ENCODE data around the gene HOXB6.

The HOXB6 gene

DNA sequence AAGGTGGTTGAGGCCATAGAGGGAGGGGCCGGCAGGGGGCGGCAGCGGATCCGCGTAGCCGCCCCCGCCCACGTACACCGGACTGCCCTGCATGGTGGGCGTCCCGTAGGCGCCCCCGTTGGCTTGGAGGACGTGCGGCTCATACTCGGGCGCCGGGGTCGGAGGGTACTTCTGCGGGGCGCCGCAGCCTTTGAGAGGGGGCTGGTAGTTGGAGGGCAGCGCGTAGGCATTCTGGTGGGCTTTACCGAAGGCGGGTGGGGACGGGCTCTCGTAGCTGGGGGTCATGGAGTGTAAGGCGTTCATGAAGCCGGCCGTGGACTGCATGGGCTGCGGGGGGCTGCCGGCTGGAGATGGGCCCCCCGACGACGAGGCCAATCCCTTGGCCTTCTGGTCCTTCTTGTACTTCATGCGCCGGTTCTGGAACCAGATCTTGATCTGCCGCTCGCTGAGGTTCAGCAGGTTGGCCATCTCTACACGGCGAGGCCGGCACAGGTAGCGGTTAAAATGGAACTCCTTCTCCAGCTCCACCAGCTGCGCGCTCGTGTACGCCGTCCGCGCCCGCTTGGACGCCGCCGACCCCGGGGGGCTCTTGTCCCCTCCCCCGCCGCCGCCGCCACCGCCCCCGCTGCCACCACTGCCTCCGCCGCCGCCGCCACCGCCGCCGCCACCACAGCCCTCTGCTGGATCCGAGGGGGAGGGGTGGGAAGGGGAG is 54.1 kb downstream of the HOXB6 start:
- FAIRE-seq = no peak
- TF ChIP-seq, protein P1, sequence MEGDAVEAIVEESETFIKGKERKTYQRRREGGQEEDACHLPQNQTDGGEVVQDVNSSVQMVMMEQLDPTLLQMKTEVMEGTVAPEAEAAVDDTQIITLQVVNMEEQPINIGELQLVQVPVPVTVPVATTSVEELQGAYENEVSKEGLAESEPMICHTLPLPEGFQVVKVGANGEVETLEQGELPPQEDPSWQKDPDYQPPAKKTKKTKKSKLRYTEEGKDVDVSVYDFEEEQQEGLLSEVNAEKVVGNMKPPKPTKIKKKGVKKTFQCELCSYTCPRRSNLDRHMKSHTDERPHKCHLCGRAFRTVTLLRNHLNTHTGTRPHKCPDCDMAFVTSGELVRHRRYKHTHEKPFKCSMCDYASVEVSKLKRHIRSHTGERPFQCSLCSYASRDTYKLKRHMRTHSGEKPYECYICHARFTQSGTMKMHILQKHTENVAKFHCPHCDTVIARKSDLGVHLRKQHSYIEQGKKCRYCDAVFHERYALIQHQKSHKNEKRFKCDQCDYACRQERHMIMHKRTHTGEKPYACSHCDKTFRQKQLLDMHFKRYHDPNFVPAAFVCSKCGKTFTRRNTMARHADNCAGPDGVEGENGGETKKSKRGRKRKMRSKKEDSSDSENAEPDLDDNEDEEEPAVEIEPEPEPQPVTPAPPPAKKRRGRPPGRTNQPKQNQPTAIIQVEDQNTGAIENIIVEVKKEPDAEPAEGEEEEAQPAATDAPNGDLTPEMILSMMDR (IDR thresholded peaks at IDR 0.05; ENCODE audit: insufficient read depth, missing control alignments) = no peak
- no peak for DNase-seq (ENCODE audit: insufficient read length, low spot score)

DNA sequence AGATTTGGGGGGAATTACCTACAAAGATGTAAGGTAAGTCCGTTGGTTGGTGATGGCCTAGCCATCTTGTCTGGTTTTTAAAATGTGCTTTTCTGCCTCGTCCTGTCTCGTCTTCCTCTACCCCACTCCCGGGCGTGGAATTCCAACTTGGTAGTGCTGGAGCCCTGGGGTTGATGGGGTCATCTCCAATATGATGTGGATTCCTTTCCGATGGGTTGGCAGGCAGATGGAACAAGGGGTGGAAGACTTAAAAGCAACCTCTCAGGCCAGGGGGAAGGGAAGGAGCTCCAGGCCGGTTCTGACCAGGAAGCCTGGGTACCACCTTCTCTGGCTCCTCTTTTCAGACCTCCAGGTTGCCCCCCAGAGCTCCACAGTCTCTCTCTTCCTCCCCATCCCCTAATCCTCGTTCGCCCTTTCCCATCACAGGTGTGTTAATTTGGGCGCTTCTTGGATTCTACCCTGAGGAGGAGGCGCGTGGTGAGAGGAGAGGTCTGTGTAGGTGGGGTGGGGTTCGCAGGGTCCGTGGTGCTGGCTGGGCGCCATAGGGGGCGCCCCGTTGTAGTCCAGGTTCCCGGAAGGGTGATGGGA is 54.8 kb downstream of the HOXB6 start:
- DNase-seq (ENCODE audit: insufficient read length, low spot score) = no peak

DNA sequence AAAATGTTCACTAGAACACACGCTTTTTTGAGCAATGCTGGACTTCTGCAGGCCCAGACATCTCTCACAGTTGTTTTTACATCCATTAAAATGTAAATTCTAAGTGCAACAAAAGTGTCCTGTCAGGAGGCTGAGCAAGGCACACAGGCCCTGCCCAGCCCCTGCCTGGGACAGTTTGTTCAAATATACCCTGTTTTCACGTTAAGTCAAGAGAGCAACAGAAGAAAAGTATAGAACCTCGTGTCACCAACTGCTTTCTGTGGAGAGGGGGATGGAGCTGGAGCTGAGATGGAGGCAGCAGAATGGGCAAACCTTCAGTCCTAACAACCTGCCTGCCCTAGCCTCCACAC is 55.5 kb downstream of the HOXB6 start:
- DNase-seq (ENCODE audit: insufficient read length, low spot score) (no peak), FAIRE-seq (no peak)
- TF ChIP-seq, protein P1 (IDR thresholded peaks at IDR 0.05; ENCODE audit: insufficient read depth, missing control alignments) = no peak

More for the DNA sequence above, 54.8 kb downstream of the HOXB6 start:
- TF ChIP-seq, protein P1 (IDR thresholded peaks at IDR 0.05; ENCODE audit: insufficient read depth, missing control alignments) = no peak
- FAIRE-seq = no peak

GRCh38 chr17:48548523-48549280 is 56.1 kb downstream of the HOXB6 start:
- TF ChIP-seq, protein P1 (IDR thresholded peaks at IDR 0.05; ENCODE audit: insufficient read depth, missing control alignments) = no peak
- DNase-seq (ENCODE audit: insufficient read length, low spot score) = no peak
- FAIRE-seq = no peak

- DNase-seq (ENCODE audit: insufficient read length, low spot score) (no peak), FAIRE-seq (no peak)
- TF ChIP-seq, protein P1 (IDR thresholded peaks at IDR 0.05; ENCODE audit: insufficient read depth, missing control alignments) = no peak
These were observed 56.8 kb downstream of the HOXB6 start for GRCh38 chr17:48547808-48548522.

- FAIRE-seq (no peak), DNase-seq (ENCODE audit: insufficient read length, low spot score) (no peak)
- TF ChIP-seq, protein P1 (IDR thresholded peaks at IDR 0.05; ENCODE audit: insufficient read depth, missing control alignments) = no peak
These were observed 57.6 kb downstream of the HOXB6 start for GRCh38 chr17:48546924-48547807.

All from D721Med (cell line).